Mucosa of descending colon (tissue), 3 donors: ENCODE results near the gene PIK3C2A. TPM values are rescaled to one million over a fixed set of nuclear protein-coding genes. Genes with fewer than 3 reads are reported as not detected.

ENCODE experiments used
- ATAC-seq: fragments of 200-7000 bp; cut with Tn5 transposase; one replicate; pipeline ENCODE4 v1.9.1; 2020; ENCODE audit warnings: mild to moderate bottlenecking, moderate library complexity
- DNase-seq, 3 donors: peaks; one replicate each; pipeline ENCODE4 v3.0.0-alpha.2; 2020
- H3K36me3 ChIP-seq: fragments of 200-600 bp; one replicate; pipeline ENCODE4 v1.8.0; 2021; ENCODE audit warnings: low read depth, mild to moderate bottlenecking
- H3K4me1 ChIP-seq: fragments of 200-600 bp; one replicate; pipeline ENCODE4 v1.8.0; 2021; ENCODE audit warnings: low read depth, mild to moderate bottlenecking
- H3K4me3 ChIP-seq: fragments of 200-600 bp; one replicate; pipeline ENCODE4 v1.8.0; 2021; ENCODE audit warnings: mild to moderate bottlenecking
- H3K9me3 ChIP-seq: fragments of 200-600 bp; one replicate; pipeline ENCODE4 v1.8.0; 2021; ENCODE audit warnings: mild to moderate bottlenecking
- CTCF ChIP-seq: fragments of 200-600 bp; IDR thresholded peaks from one replicate; pipeline ENCODE4 v1.8.0; 2022; ENCODE audit warnings: antibody characterized with exemption, mild to moderate bottlenecking
- intact Hi-C, 2 donors: fragments of 100-400 bp; cut with DNase I in 1 of 2; cut with micrococcal nuclease in 1 of 2; formaldehyde crosslinking; loops; one replicate each; pipeline versions ENCODE4 v1.11.0 to v1.11.1; 2022; cut with DNase I, micrococcal nuclease
- total RNA-seq, 3 donors: library from RNA; stranded (reverse); fragmentation: NEBNext Ultra II Directional in 2 of 3; extraction: Animal tissue kit (Norgen Biotek cat#: 25700) in 2 of 3; gene quantifications; one replicate each; pipeline versions ENCODE4 v1.2.1 to v1.2.4, GENCODE V29; 2021 to 2023
- donor health status: DM: no; HTN: no; CAD: no; lungs with moderate emphysema.
- donor health status: DM: no; HTN: no; CAD: no.
- donor health status: DM: no; HTN: yes; CAD: no.

PIK3C2A gene
- total RNA-seq, 3 donors from 2014 or later: 48.5 to 75.7 (median 49.3) TPM

GRCh38 chr11:17185938-17186337 lies 21.8 kb downstream of the PIK3C2A start:
- Histone ChIP-seq H3K4me1 (no peaks in the 10 kb centered on the region), H3K36me3 (no peaks in the 10 kb centered on the region), H3K9me3 (no peaks in the 10 kb centered on the region), H3K4me3 (no peak overlapping the region)
- DNase-seq (no peak), ATAC-seq (no peak)
- TF ChIP-seq CTCF: no peak
- intact Hi-C loops: no loop called here

GRCh38 chr11:17184882-17185587 lies 22.8 kb downstream of the PIK3C2A start:
- Histone ChIP-seq H3K36me3 (no peaks in the 10 kb centered on the region), H3K9me3 (no peaks in the 10 kb centered on the region), H3K4me1 (no peaks in the 10 kb centered on the region), H3K4me3 (no peak overlapping the region)
- no peak for DNase-seq
- no peak for TF ChIP-seq CTCF
- no peak for ATAC-seq
- intact Hi-C loops: no loop called here

- no peak overlapping the region for H3K4me3 ChIP-seq
- intact Hi-C loops: no loop called here
- DNase-seq: no peak
- no peaks in the 10 kb centered on the region for H3K4me1 ChIP-seq
- H3K9me3 ChIP-seq: no peaks in the 10 kb centered on the region
- H3K36me3 ChIP-seq: no peaks in the 10 kb centered on the region
- no peak for ATAC-seq
- no peak for TF ChIP-seq CTCF
These were observed 23.9 kb downstream of the PIK3C2A start for GRCh38 chr11:17183836-17184235.

GRCh38 chr11:17179970-17180369 lies 27.8 kb downstream of the PIK3C2A start:
- DNase-seq: no peak
- Histone ChIP-seq H3K4me3 (no peak overlapping the region), H3K4me1 (no peaks in the 10 kb centered on the region), H3K36me3 (no peaks in the 10 kb centered on the region), H3K9me3 (no peaks in the 10 kb centered on the region)
- TF ChIP-seq CTCF: no peak
- intact Hi-C loops: no loop called here
- ATAC-seq: no peak

GRCh38 chr11:17173332-17173731 lies 34.5 kb downstream of the PIK3C2A start:
- ATAC-seq (no peak), DNase-seq (no peak)
- H3K4me3 ChIP-seq: no peak overlapping the region
- no peak for TF ChIP-seq CTCF
- H3K4me1 ChIP-seq: no peaks in the 10 kb centered on the region
- intact Hi-C loops: no loop called here
- no peaks in the 10 kb centered on the region for H3K9me3 ChIP-seq
- H3K36me3 ChIP-seq: no peaks in the 10 kb centered on the region

GRCh38 chr11:17171916-17172315 lies 35.9 kb downstream of the PIK3C2A start:
- no peaks in the 10 kb centered on the region for H3K36me3 ChIP-seq
- no peak for ATAC-seq
- H3K4me3 ChIP-seq: no peak overlapping the region
- intact Hi-C loops: no loop called here
- no peaks in the 10 kb centered on the region for H3K4me1 ChIP-seq
- no peak for DNase-seq
- TF ChIP-seq CTCF: no peak
- no peaks in the 10 kb centered on the region for H3K9me3 ChIP-seq
